Measurements from ENCODE around the gene RPF1.
"Not testable (repeated sequence)": the region's sequence is repeated elsewhere in the genome, so short reads cannot be mapped to it uniquely, and the experiment has no call there.

RPF1 gene

GRCh38 chr1:84492726-84493125, 13.7 kb downstream of the RPF1 start:
- DNase-seq (ENCODE audit: low read depth in 2 of 2), result no peak

- no peak for DNase-seq (ENCODE audit: low read depth in 2 of 2)
These were observed 14.7 kb downstream of the RPF1 start for GRCh38 chr1:84493747-84494146.

GRCh38 chr1:84496498-84496897, 17.4 kb downstream of the RPF1 start:
- no peak for DNase-seq (ENCODE audit: low read depth in 2 of 2)

- no peak for DNase-seq (ENCODE audit: low read depth in 2 of 2)
These were observed 18.7 kb downstream of the RPF1 start for GRCh38 chr1:84497631-84498275.

- no peak for DNase-seq (ENCODE audit: low read depth in 2 of 2)
These were observed 23.9 kb downstream of the RPF1 start for GRCh38 chr1:84502927-84503326.

- DNase-seq (ENCODE audit: low read depth in 2 of 2), result no peak
These were observed 25.8 kb downstream of the RPF1 start for GRCh38 chr1:84504580-84505492.

GRCh38 chr1:84505493-84506001, 26.5 kb downstream of the RPF1 start:
- DNase-seq (ENCODE audit: low read depth in 2 of 2), result no peak

GRCh38 chr1:84506002-84506728, 27.1 kb downstream of the RPF1 start, which contains the start of the genes GNG5 and SPATA1:
Gene GNG5, minus strand, starts transcription at chr1:84506581. Its CDS starts 490 bp downstream, at chr1:84506091.
Gene SPATA1, plus strand, starts transcription at chr1:84506386. Its CDS starts 9,974 bp downstream, at chr1:84516360.
- peak; percentile 95 to 98 for DNase-seq (ENCODE audit: low read depth in 2 of 2)

GRCh38 chr1:84506729-84507453, 27.8 kb downstream of the RPF1 start:
- DNase-seq (ENCODE audit: low read depth in 2 of 2), result no peak

GRCh38 chr1:84507887-84508286, 28.8 kb downstream of the RPF1 start:
- not testable (repeated sequence) for DNase-seq (ENCODE audit: low read depth in 2 of 2)

- DNase-seq (ENCODE audit: low read depth in 2 of 2), result no peak
These were observed 29.4 kb downstream of the RPF1 start for GRCh38 chr1:84508510-84508909.

GRCh38 chr1:84509029-84509428, 30.0 kb downstream of the RPF1 start:
- no peak for DNase-seq (ENCODE audit: low read depth in 2 of 2)

- no peak for DNase-seq (ENCODE audit: low read depth in 2 of 2)
These were observed 31.1 kb downstream of the RPF1 start for GRCh38 chr1:84510165-84510564.

- no peak for DNase-seq (ENCODE audit: low read depth in 2 of 2)
These were observed 31.6 kb downstream of the RPF1 start for GRCh38 chr1:84510668-84511067.

GRCh38 chr1:84524590-84524989, 45.5 kb downstream of the RPF1 start:
- DNase-seq (ENCODE audit: low read depth in 2 of 2), result no peak

- DNase-seq (ENCODE audit: low read depth in 2 of 2), result no peak
These were observed 46.7 kb downstream of the RPF1 start for GRCh38 chr1:84525779-84526178.

- DNase-seq (ENCODE audit: low read depth in 2 of 2), result no peak
These were observed 59.5 kb downstream of the RPF1 start for GRCh38 chr1:84538599-84538998.

- DNase-seq (ENCODE audit: low read depth in 2 of 2), result no peak
These were observed 60.9 kb downstream of the RPF1 start for GRCh38 chr1:84539972-84540371.

- DNase-seq (ENCODE audit: low read depth in 2 of 2), result no peak
These were observed 61.7 kb downstream of the RPF1 start for GRCh38 chr1:84540759-84541158.

GRCh38 chr1:84541679-84542078, 62.6 kb downstream of the RPF1 start:
- no peak for DNase-seq (ENCODE audit: low read depth in 2 of 2)

Data from stimulated activated CD8-positive, alpha-beta memory T cell treated with anti-CD3 and anti-CD28 coated beads, Interleukin-2, amount 100 ng/mL, for 1 hour (primary cell).